Inferior parietal cortex (tissue), 1 donor: ENCODE results near the gene AMOTL1.
"Not testable (repeated sequence)": the region's sequence is repeated elsewhere in the genome, so short reads cannot be mapped to it uniquely, and the experiment has no call there.

ENCODE experiments used
- DNase-seq: peaks from one replicate; pipeline ENCODE4 v3.0.0-alpha.2; 2016; ENCODE audit errors: extremely low spot score

Gene AMOTL1

GRCh38 chr11:94880216-94880615 is 112.1 kb downstream of the AMOTL1 start:
- no peak for DNase-seq

DNA sequence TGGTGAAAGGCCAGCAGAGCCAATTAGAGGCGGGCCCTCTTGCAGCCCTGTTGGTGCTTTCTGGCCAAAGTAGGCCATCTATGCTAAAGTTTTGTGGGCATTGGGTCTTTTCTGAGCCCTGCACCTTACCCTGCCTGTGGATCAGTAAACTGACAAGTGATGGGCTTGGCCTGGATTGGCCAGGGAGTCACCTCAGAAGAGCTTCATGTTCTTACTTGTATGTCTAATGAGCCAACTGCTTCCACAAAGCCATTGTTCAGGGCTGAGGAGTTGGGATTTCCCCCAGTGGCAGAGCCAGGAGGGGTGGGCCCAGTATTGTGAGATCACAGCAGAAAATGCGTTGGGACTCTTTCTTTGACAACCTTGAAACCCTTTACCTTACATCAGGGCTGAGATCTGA is 114.8 kb downstream of the AMOTL1 start:
- DNase-seq, result no peak

GRCh38 chr11:94883878-94884277 is 115.7 kb downstream of the AMOTL1 start:
- DNase-seq, result no peak

- no peak for DNase-seq
These were observed 116.2 kb downstream of the AMOTL1 start for GRCh38 chr11:94884376-94884775.

DNA sequence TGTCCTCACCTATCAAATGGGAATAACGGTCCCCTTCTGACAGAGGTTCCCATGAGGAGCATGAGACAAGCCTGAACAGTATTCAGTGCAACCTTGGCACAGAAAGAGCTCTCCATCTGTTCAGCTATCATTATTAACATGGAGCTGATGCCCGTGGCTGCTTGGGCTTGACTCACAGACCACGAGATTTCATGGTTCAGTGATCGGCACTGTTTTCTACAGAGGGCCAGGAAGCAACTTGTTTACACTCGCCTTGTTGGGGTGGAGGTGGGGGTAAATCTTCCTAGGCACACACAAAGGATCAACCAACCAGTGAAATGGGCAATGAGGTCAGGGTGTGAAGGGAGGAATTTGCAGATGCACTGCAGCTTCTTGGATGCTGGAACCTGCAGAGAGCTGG is 117.0 kb downstream of the AMOTL1 start:
- DNase-seq, result no peak

- DNase-seq, result no peak
These were observed 117.4 kb downstream of the AMOTL1 start for GRCh38 chr11:94885581-94885980.

- DNase-seq, result no peak
These were observed 120.0 kb downstream of the AMOTL1 start for GRCh38 chr11:94888204-94888603.

DNA sequence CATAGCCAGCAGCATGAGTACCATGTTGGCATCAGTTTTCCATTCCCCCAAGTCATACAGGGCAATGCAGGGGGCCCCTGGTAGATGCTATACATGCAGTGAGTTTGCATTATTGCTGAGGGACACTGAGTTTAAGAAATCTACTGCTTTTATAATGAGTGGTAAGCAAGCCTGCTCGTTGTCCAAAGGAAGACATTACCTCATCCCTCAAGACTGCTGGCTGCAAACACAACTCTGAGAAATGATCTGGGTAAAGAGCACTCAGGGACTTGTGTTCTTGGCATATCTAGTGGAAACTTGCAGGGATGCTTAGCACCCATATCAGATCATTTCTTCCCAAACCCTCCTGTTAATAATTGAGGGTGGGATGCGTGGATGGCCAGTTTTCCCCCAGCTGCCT is 127.3 kb downstream of the AMOTL1 start:
- DNase-seq, result no peak

DNA sequence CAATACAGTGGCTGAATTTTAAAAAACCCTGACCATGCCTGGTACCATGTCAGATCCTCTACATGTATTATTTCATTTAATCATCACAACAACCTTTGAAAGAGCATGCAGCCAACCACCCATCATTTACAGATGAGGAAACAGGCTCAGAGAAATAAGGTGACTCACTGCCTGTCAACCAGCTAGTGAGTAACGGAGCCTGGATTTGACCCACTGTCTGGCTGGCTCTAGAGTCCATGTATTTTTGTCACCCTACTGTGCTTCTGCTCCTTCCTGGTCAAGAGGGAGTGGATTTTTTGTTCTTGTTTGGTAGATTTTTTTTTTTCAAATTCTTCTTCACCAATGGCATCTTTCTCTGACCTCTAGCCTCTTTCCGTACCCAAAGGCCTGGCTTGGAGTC is 127.8 kb downstream of the AMOTL1 start:
- DNase-seq, result no peak

- peak; percentile 81 for DNase-seq
These were observed 129.2 kb downstream of the AMOTL1 start for GRCh38 chr11:94897330-94897768.

GRCh38 chr11:94907226-94907625 is 139.1 kb downstream of the AMOTL1 start:
- no peak for DNase-seq

DNA sequence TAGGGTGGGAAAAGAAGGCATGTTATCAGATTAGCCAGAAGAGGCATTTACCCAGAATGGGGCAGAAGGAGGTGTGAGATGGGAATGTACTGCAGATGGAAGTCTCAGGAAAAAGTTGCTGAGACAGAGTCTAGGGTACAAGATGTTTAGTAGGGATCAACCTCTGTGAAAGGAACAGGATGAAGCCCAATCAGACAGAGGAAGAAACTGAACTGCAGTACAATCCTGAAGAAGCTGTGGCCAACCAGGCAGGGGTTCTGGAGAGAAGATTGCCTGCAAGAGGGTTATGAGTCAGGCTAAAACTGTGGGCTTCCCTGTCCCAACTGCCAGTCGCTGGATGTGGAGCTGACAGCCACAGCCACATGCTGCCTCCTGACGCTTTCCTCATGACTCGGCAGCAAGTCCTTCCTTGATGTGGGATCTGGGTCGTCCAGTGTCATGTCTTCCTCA is 141.2 kb downstream of the AMOTL1 start:
- no peak for DNase-seq

DNA sequence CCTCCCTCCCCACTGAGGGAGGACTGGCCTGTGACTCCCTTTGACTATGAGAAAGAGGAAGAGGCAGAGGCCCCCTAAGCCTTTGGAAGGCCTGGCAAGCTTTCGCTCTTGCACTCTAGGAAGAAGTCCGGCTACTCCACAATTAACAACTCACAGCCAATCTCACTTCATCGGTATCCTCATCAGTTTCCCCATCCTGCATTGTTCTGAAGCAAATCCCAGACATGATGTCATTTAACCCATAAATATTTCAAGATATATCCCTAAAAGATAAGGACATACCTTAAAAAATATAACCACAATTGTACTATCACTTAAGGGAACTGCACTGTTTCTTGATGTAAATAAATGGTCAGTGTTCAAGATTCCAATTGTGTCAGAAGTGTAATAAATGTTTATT is 142.1 kb downstream of the AMOTL1 start:
- no peak for DNase-seq

DNA sequence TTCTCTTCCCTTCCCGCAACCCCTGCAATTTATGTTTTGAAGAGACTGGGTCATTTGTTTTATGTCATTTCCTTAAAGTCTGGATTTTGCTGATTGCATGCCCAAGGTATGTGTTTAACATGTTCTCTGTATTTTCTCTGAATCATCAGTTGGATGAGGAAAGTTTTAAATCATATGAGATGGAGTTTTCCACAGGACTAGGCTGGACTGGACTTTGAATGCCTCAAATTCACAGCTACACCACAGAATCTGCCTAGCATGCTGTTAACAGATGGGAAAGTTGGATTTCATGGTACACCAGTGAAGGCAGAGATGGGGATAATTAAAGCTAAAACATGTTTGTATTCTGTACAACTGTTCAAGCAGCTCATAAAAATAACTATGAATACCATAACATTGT is 142.6 kb downstream of the AMOTL1 start:
- no peak for DNase-seq

- no peak for DNase-seq
These were observed 144.7 kb downstream of the AMOTL1 start for GRCh38 chr11:94912806-94913205.

GRCh38 chr11:94913718-94914394 is 145.7 kb downstream of the AMOTL1 start:
- DNase-seq, result not testable (repeated sequence)

- no peak for DNase-seq
These were observed 152.2 kb downstream of the AMOTL1 start for GRCh38 chr11:94920311-94920710.

DNA sequence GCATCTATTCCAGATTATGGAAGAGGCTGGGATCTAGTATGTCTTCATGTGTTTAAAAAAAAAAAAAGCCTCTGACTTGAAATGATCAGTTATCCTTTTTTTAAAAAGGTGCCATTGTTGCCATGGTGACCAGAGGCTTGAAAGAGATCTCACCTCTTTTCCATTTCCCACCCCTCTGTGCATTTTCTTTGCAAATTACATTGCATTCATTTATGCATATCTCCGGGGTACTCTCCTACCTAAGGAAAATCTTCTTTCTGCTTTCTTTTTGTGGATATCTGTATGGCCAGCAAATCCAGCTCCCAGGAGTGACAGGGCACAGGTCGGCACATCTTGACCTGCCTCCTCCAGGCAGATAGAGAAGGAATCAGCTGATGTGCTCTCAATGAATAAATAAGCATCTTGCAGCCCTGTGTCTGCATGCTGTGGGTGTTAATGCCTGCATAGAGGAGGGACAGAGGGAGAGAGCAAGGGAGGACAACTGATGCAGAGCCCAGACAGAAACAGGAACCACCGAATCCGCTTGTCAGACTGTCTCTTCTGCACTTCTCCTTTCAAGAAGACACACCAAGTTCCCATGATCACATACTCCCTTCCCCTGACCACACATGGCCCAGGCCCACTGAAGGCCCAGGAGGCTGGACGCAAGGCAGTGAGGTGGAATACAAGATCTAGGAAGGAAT is 154.3 kb downstream of the AMOTL1 start:
- no peak for DNase-seq

GRCh38 chr11:94923004-94923334 is 154.8 kb downstream of the AMOTL1 start:
- DNase-seq, result no peak

DNA sequence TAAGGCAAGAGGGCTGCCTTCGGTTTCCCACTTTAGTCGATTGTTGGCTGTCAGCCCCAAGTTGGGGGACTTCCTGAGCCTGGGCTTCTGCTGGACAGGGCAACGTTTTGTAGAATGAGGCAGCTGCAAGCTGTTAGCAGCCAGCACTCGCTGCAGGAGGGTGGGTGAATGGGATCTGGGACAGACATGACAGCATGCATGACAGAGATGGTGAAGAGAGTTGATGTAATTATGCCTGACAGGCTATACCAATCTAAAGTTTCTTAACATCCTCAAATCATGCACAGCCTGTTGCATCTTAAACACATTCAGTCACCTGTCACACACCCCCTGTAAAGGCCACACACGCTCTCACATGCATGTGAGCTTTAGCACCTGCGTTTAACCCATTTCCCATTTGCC is 156.0 kb downstream of the AMOTL1 start:
- DNase-seq, result no peak

- DNase-seq, result no peak
These were observed 156.5 kb downstream of the AMOTL1 start for GRCh38 chr11:94924612-94925011.

DNA sequence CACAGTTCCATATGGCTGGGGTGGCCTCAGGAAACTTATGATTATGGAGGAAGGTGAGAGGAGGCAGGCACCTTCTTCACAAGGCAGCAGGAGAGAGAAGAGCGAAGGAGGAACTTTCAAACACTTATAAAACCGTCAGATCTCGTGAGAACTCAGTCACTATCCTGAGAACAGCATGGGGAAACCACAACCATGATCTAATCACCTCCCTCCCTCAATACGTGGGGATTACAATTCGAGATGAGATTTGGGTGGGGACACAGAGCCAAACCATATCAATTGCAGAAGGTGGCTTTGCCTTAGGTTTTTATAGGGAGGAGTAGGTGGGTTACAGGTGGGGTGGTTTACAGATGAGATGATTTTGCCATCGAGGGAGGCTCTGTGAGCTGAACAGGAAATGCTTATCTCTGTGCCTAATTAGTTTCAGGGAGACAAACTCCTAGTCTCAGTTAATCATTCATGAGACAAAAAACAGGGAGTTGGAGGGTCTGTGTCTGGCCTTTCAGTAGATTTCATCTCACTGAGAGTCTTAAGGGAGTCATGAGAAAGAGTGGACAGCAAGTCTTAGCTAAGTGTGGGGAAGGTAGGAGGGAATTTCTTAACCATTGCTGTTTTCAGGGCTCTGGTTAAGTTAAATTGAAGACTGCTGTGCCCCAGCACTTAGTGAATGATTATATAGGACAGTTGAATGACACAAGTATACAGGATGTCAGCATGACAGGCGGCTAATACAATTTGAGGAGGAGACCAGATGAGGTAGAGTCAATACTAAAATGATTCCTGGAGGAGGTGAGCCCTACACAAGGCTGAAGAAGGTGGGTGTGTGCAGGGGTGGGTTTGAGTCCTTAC is 157.5 kb downstream of the AMOTL1 start:
- no peak for DNase-seq

GRCh38 chr11:94926271-94926625 is 158.1 kb downstream of the AMOTL1 start:
- DNase-seq, result no peak
